Suppressor macrophage treated with lipopolysaccharide for 1 hour (primary cell): Measurements from ENCODE around the gene SLC25A36.
"Not testable (repeated sequence)": the region's sequence is repeated elsewhere in the genome, so short reads cannot be mapped to it uniquely, and the experiment has no call there.

Experiments
- DNase-seq, 3 donors: peaks; one replicate each; pipeline ENCODE4 v3.0.0-alpha.2; 2020 to 2022

SLC25A36 gene

DNA sequence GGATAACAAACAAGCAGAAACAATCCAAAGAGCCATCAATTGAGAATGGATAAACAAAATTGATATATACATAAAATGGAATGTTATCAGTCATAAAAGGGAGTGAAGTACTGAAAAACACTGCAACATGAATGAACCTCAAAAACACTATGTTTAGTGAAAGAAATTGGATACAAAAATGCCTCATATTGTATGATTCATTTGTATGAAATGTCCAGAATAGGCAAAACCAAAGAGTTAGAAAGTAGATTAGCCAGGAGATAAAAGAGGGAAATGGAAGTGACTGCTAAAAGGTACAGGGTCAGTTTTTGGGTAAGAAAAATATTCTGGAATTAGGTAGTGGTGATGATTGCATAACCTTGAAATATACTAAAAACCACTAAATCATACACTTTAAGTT lies 9.8 kb upstream of the SLC25A36 start:
- DNase-seq = no peak

GRCh38 chr3:140933109-140933508 lies 8.5 kb upstream of the SLC25A36 start:
- no peak for DNase-seq

- no peak for DNase-seq
Measured at GRCh38 chr3:140933552-140933951, 8.1 kb upstream of the SLC25A36 start.

- not testable (repeated sequence) for DNase-seq
Measured at GRCh38 chr3:140939305-140939704, 2.3 kb upstream of the SLC25A36 start.

DNA sequence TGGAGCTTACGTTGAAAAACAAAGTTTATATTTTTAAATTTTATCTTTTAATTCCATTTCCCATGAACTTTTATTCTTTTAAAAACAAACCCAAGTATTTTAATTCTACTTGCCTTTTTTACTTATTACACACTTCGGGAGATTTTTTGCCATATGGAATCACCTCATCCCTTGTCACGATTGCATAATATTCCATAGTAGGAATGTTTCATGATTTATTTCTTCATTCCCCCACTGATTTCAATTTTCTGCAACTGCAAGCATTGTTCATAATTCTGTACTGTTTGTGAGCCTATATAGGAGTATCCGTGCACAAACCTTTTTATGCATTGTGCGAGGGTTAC lies 574 bp upstream of the SLC25A36 start:
- peak in 1 of 3 donors; percentile 25 for DNase-seq

GRCh38 chr3:140942221-140943104 lies 827 bp downstream of the SLC25A36 start:
- peak; percentile 65 to 82 (median 71) for DNase-seq

DNA sequence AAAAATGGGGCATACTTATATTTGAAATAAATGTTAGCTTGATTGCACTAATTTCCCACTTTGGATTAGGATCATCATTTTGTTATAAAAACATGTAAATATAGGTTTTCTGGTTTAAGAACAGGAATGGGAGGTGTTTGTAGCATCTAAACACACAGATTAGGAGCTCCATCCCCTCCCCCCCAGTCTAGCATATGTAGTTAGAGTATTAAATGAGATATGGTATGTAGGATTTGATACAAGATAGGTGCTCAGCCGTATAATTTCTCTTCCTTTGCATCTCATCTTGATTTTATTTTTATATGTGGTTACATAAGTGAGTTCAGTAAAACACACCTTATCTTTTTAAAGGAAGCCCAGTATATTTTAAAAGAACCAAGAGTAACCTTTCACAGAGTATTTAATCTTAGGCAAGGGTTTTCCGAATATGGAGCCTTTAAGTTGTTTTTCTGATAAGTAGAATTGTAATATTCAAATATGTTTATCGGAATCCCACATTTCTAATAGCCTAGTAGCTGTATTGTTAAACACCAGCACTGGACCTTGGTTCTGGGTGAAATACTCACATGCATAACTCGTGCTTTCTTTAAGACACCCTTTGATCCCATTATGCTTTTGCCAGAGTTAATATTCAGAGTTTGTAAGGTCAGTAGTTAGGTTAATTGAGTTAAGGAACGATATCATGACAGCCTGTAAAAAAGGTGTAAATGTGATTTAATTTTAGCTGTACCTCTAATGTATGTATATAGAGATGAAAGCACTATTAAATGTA lies 2.3 kb downstream of the SLC25A36 start:
- DNase-seq = no peak

DNA sequence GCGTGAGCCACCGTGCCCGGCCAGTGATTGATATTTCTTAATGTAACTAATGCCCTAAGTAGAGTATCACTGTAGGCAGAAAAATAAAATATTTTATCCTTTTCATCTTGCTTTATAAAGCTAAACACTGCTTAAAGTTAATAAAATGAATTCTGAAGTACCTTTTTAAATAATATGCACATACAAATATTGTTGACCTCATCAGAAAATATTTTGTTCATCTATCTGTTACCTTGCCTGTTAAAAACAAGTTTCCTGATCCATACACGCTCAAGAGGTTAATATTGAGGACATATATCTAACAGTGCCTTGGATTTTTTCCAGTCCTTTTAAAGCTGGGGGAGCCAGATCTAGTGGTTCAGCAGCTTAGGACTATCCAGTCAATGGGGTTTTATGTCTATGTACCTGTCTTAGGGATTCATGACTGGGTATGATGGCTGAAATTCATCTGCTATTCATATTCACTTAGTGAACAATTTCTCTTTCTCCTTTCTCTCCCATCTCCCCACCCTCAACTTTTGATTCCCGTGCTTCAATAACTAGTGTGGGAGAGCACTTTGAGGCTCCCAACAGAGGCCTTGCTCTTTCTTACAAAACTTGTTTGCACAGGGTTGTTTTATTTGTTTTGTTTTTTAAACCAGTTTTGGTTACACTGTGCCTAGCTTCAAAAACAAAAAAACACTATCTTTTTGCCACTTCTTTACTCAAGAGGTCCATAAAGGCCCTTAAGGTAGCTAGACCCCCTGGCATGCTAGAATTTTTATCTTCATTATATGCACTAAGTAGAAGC lies 7.0 kb downstream of the SLC25A36 start:
- no peak for DNase-seq

DNA sequence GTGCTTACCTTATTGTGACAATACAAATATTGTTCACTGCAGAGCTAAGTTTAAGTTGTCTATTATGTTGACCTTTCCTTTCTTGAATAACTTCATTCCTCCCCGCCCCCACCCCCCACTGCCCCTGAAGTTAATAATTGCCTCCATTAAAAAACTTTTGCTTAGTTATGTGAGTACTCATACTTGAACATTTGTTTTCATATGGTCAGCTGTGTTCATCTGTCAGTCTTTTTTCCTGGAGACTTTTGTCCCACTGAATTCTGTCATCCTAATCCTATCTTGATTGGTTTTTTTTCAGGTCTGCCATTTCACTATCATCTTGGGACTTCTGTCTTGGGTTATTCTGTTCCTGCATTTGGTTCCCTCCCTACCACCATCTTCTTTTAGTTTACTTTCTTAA lies 8.5 kb downstream of the SLC25A36 start:
- DNase-seq = no peak

DNA sequence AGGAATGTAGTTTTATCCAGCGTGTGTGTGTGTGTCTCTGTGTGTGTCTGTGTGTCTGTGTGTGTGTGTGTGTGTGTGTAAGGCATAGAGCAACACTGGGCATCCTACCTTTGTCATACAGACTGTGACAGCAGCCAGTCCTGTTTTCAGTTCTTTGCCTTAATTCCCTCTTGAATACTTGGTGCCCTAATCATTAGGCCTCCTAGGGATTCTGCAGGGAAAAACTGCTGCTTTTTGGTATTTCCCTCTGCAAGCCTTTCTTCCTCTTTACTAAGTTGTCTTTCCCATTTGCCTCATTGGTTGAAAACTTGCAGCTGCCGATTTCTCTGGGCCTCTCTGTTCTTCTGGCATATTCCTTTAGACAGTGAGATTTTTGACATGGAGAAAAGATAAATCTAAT lies 9.2 kb downstream of the SLC25A36 start:
- peak; percentile 43 to 54 (median 50) for DNase-seq

DNA sequence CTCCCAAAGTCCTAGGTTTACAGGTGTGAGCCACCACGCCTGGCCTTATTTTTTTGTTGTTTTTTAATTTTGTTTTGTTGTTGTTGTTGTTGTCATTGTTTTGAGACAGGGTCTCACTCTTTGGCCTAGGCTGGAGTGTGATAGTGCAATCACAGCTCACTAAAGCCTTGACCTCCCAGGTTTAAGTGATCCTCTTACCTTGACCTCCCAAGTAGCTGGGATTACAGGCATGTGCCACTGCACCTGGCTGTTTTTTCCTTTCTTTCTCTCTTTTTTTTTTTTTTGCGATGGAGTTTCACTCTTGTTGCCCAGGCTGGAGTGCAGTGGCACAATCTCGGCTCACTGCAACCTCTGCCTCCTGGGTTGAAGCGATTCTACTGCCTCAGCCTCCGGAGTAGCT lies 10.1 kb downstream of the SLC25A36 start:
- DNase-seq = not testable (repeated sequence)

GRCh38 chr3:140953028-140953960 lies 11.7 kb downstream of the SLC25A36 start:
- peak; percentile 21 to 47 (median 43) for DNase-seq

- DNase-seq = no peak
Measured at GRCh38 chr3:140954576-140954975, 12.9 kb downstream of the SLC25A36 start.

DNA sequence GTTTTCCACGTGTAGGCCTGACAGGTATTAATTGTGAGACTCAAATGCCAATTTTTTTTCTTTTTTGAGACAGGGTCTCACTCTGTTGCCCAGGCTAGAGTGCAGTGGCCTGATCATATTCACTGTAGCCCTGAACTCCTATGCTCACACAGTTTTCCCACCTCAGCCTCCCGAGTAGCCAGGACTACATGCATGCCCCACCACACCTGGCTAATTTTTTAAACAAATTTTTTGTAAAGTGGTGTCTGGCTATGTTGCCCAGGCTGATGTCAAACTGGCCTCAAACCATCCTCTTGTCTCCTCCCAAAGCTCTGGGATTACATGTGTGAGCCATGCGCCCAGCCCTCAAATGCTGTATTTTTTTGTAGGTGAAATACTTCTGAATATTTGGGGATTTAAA lies 14.0 kb downstream of the SLC25A36 start:
- no peak for DNase-seq

DNA sequence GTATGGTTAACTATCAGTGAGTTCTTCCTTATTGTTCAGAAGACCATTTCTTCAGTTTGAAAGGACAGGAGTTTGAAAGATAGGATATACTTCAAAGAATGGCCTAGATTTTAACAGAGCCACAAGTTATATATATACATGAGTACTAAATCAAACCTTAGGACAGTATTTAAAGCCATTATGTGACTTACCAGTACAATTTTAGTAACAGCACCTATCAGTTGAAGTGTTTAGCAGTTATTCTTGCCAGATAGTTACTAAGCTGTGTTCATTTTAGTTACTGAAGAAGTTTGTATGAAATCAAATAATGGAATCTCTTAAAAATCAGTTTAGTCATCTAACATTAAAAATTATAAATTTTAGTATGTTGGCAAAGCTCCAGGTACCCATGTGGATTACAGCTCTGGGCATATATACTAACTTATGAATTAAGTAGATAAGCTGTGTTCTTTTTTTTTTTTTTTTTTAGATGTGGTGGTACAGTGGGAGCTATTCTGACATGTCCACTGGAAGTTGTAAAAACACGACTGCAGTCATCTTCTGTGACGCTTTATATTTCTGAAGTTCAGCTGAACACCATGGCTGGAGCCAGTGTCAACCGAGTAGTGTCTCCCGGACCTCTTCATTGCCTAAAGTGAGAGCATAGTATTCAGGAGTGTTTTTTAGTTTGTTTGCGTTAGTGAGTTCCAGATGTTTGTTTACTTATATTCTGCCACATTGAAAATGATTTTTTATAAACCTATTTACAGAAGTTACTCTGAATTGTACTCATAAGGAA lies 14.6 kb downstream of the SLC25A36 start:
- no peak for DNase-seq

DNA sequence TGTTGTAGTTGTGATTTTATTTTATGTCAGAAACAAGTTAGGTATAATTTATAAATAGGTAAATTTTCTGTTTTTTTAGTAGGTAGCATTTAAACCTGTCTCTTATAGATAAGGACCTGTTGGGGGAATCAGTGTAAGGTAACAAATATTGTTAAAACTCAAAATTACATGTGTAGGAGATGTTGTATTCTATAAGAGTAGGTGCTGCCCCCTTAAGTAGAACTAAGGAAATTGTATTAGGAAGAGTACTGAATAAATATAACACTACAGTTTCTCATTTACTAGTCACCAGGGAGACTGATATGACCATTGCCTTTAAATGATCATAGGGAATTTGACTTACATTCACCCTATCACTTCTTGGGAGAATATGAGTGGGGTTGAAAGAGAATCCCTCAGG lies 31.2 kb downstream of the SLC25A36 start:
- DNase-seq = peak; percentile 6 to 37 (median 24)

DNA sequence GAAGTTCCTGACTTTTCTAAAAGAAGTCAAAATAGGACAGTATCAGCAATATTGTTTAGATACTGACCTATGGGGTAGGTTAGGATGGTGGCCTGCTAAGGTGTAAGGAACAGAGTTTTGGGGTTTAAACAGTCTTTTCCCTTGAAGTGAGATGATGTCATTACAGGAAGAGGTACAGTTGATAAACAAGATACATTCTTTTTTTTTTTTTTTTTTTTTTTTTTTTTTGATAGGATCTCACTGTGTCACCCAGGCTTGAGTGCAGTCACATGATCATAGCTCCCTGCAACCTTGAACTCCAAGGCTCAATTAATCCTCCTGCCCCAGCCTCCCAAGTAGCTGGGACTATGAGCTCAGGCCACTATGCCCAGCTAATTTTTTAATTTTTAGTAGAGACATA lies 33.3 kb downstream of the SLC25A36 start:
- no peak for DNase-seq

DNA sequence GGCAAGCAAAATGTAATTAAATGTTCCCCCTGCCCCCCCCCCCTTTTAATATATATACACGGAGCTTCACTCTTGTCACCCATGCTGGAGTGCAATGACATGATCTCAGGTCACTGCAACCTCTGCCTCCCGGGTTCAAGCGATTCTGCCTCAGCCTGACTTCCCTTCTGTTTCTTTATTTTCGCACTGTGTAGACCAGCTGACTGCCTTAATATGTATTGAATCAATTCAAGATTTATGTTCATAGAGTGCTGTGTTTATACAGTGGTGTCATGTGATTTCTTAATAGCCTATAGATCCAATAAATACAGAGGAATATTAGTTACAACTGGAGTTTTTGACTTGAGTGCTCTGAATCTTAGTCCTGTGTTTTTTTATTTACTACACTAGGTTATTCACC lies 39.0 kb downstream of the SLC25A36 start:
- no peak for DNase-seq

GRCh38 chr3:140987792-140988191 lies 46.2 kb downstream of the SLC25A36 start:
- not testable (repeated sequence) for DNase-seq

GRCh38 chr3:140994316-140994715 lies 52.7 kb downstream of the SLC25A36 start:
- DNase-seq = no peak

DNA sequence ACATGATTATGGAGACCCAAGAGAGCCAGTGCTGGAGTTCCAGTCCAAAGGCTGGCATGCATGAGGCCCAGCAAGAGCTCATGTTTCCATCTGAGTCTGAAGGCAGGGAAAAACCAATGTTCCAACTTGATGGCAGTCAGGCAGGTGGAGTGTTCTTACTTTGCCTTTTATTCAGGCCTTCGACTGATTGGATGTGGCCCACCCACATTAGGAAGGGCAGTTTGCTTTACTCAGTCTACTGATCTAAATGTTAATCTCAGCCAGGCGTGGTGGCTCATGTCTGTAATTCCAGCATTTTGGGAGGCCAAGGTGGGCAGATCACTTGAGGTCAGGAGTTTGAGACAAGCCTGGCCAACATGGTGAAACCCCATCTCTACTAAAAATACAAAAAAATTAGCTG lies 53.2 kb downstream of the SLC25A36 start:
- DNase-seq = not testable (repeated sequence)
